CD4-positive, alpha-beta memory T cell (primary cell): Measurements from ENCODE around the gene DCHS2. TPM values are rescaled to one million over a fixed set of nuclear protein-coding genes. Genes with fewer than 3 reads are reported as not detected.

Source experiments
- CTCF ChIA-PET: fragments of 350-600 bp; sonication (Branson Sonifier 250); formaldehyde crosslinking; loops from one replicate; lab custom pipeline; 2021; ENCODE audit warnings: inconsistent platforms; ENCODE audit not compliant: partially characterized antibody; lab: Charles Lee
- POLR2A ChIA-PET: fragments of 350-600 bp; sonication (Branson Sonifier 250); formaldehyde crosslinking; loops from one replicate; lab custom pipeline; 2021; ENCODE audit not compliant: partially characterized antibody; lab: Charles Lee
- DNase-seq, 5 donors: peaks; one replicate each; pipeline versions ENCODE4 v3.0.0 to v3.0.0-alpha.2; 2020 to 2022; ENCODE audit warnings: mixed read lengths in 1 of 5
- H3K27ac ChIP-seq: one replicate; pipeline ENCODE4 v1.7.0; 2013; ENCODE audit warnings: low read depth, low read length
- H3K27me3 ChIP-seq: 2 replicates; pipeline ENCODE4 v1.7.0; 2013; ENCODE audit warnings: mild to moderate bottlenecking, low read length, moderate library complexity; ENCODE audit not compliant: insufficient read depth
- H3K36me3 ChIP-seq: 2 replicates; pipeline ENCODE4 v1.7.0; 2013; ENCODE audit warnings: mild to moderate bottlenecking, low read length, moderate library complexity; ENCODE audit not compliant: insufficient read depth
- H3K4me1 ChIP-seq: 2 replicates; pipeline ENCODE4 v1.7.0; 2013; ENCODE audit warnings: mild to moderate bottlenecking, low read length, moderate library complexity; ENCODE audit not compliant: insufficient read depth
- H3K4me3 ChIP-seq, 2 donors: one replicate each; pipeline ENCODE4 v1.7.0; 2013; ENCODE audit warnings: low read length in 2 of 2, mild to moderate bottlenecking in 1 of 2
- H3K9me3 ChIP-seq, 2 donors: one replicate each; pipeline ENCODE4 v1.7.0; 2013; ENCODE audit warnings: low read length in 2 of 2, control low read depth in 1 of 2; ENCODE audit not compliant: control insufficient read depth in 1 of 2
- H3K27ac Mint-ChIP-seq, 7 donors: one replicate each; pipeline ENCODE4 v1.8.0; 2020 to 2021; ENCODE audit warnings: mixed read lengths in 7 of 7, mild to moderate bottlenecking in 6 of 7, inconsistent platforms in 3 of 7, moderate library complexity in 3 of 7
- H3K27me3 Mint-ChIP-seq, 2 donors: one replicate each; pipeline ENCODE4 v1.8.0; 2020 to 2021; ENCODE audit warnings: mixed read lengths in 2 of 2
- H3K36me3 Mint-ChIP-seq, 2 donors: one replicate each; pipeline ENCODE4 v1.8.0; 2020 to 2021; ENCODE audit warnings: mixed read lengths in 2 of 2, inconsistent platforms in 1 of 2, mild to moderate bottlenecking in 1 of 2
- H3K4me1 Mint-ChIP-seq, 4 donors: one replicate each; pipeline ENCODE4 v1.8.0; 2020 to 2021; ENCODE audit warnings: mixed read lengths in 4 of 4, mild to moderate bottlenecking in 1 of 4
- H3K4me3 Mint-ChIP-seq, 8 donors: one replicate each; pipeline ENCODE4 v1.8.0; 2020 to 2021; ENCODE audit warnings: mixed read lengths in 8 of 8, mild to moderate bottlenecking in 7 of 8, moderate library complexity in 6 of 8, inconsistent platforms in 3 of 8
- H3K9me3 Mint-ChIP-seq, 8 donors: one replicate each; pipeline ENCODE4 v1.8.0; 2020 to 2021; ENCODE audit warnings: mixed read lengths in 8 of 8, mild to moderate bottlenecking in 5 of 8, inconsistent platforms in 3 of 8, moderate library complexity in 1 of 8
- intact Hi-C: fragments of 100-400 bp; cut with micrococcal nuclease; formaldehyde crosslinking; loops from one replicate; pipeline ENCODE4 v1.15.1; 2023
- polyA plus RNA-seq, 2 donors: library from polyadenylated mRNA; unstranded; fragments of 300-500 nt; fragmentation: Illumina TruSeq; gene quantifications; one replicate each; pipeline ENCODE4 v1.2.3, GENCODE V29; 2021
- total RNA-seq, 2 experiments: library from RNA; stranded (reverse); gene quantifications; one replicate each; pipeline ENCODE4 v1.2.3, GENCODE V29; 2021

Gene DCHS2
- total and polyA plus RNA-seq, 4 experiments from 2014 or later, result 0.14 to 0.33 (median 0.17) TPM; not detected in 1

DNA sequence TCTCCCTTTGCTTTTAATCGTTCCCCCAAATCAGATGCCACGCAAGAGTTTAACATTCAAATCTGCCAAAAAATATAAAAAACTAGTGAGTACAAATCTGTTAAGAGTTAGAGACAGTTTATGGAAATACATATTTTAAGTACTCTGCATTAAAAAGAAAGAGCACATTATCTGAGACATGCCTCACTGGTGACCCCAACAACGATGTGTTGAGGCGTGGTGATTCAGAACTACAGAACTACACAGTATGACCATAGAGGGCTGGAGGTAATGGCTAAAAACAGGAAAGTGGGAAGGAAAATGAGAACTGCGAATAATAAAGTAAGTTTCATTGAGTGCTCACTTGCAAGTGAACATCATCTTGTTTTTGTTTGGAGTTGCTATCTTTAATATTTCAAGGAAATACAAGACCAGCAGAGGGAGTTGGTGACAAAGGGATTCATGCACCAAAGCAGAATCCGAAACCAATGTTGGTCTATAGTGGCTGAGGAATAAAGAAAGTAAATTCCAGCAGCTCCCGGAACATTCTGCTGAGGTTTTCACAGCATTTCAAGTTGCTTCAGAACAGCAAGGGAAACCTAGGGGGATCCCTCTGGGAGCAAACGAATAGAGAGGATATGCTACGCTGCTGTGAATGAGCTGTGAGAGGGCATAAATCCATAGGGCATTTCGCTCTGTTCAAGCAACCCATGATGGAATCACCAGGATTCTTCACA, 92.2 kb downstream of the DCHS2 start:
- intact Hi-C loops, result no loop called here
- no peak overlapping the region for H3K27ac ChIP-seq
- H3K36me3 Mint-ChIP-seq, result no peaks in the 10 kb centered on the region
- H3K9me3 ChIP-seq, result no peaks in the 10 kb centered on the region
- no peak overlapping the region for H3K4me3 Mint-ChIP-seq
- CTCF ChIA-PET, result no interaction called here
- H3K4me1 Mint-ChIP-seq, result peaks cover 0 to 1% (median 0%) of the 10 kb centered on the region in 4 donors
- DNase-seq, result no peak
- H3K27me3 Mint-ChIP-seq, result peaks cover 1 to 2% of the 10 kb centered on the region in 2 donors
- H3K4me1 ChIP-seq, result no peaks in the 10 kb centered on the region
- H3K9me3 Mint-ChIP-seq, result peaks cover 0 to 5% (median 0%) of the 10 kb centered on the region in 8 donors
- H3K36me3 ChIP-seq, result no peaks in the 10 kb centered on the region
- H3K27ac Mint-ChIP-seq, result no peak overlapping the region
- H3K27me3 ChIP-seq, result no peaks in the 10 kb centered on the region
- POLR2A ChIA-PET, result no interaction called here
- no peak overlapping the region for H3K4me3 ChIP-seq

DNA sequence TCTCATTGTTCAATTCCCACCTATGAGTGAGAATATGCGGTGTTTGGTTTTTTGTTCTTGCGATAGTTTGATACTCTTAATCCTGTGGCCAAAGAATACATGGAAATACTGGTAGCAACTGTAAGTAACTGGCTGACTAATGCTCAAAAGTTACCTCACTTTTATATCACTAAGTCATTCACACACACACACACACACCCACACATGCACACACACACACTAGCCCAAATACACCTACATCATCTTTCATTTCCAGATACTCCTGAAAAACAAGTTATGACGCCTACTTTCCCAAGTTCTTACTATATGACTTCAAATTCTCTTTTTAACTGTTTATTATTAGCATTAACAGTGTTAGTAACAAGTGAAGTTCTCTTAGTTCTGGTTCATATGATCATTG, 101.3 kb downstream of the DCHS2 start:
- no peaks in the 10 kb centered on the region for H3K27me3 ChIP-seq
- no peak overlapping the region for H3K27ac ChIP-seq
- no peaks in the 10 kb centered on the region for H3K36me3 Mint-ChIP-seq
- H3K4me3 Mint-ChIP-seq, result no peak overlapping the region
- no peaks in the 10 kb centered on the region for H3K9me3 ChIP-seq
- H3K4me1 ChIP-seq, result no peaks in the 10 kb centered on the region
- intact Hi-C loops, result no loop called here
- H3K4me1 Mint-ChIP-seq, result no peaks in the 10 kb centered on the region
- peaks cover 5 to 13% of the 10 kb centered on the region in 2 donors for H3K27me3 Mint-ChIP-seq
- ChIA-PET CTCF (no interaction called here), POLR2A (no interaction called here)
- H3K4me3 ChIP-seq, result no peak overlapping the region
- H3K9me3 Mint-ChIP-seq, result peaks cover 0 to 7% (median 2%) of the 10 kb centered on the region in 8 donors
- no peak overlapping the region for H3K27ac Mint-ChIP-seq
- no peak for DNase-seq
- no peaks in the 10 kb centered on the region for H3K36me3 ChIP-seq

DNA sequence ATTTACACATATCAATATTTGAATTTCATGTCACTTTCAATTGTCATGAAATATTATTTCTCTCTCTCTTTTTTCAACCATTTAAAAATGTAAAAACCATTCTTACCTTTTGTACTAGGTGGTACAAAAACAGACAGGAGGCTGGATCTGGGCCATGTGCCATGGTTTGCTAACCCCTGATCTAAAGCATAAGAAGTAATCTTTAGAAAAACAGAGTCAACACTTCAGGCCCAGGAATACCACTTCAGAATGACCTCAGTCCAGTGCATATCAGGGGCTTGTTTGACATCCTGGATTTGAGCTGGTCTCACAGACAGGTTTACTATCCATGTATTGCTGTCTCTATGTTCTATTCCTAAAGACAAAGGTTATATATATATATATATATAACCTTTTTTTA, 102.5 kb downstream of the DCHS2 start:
- H3K36me3 Mint-ChIP-seq, result no peaks in the 10 kb centered on the region
- no peaks in the 10 kb centered on the region for H3K4me1 ChIP-seq
- no peaks in the 10 kb centered on the region for H3K4me1 Mint-ChIP-seq
- peaks cover 5 to 12% of the 10 kb centered on the region in 2 donors for H3K27me3 Mint-ChIP-seq
- CTCF ChIA-PET, result no interaction called here
- H3K27ac ChIP-seq, result no peak overlapping the region
- no peak overlapping the region for H3K4me3 ChIP-seq
- H3K36me3 ChIP-seq, result no peaks in the 10 kb centered on the region
- H3K9me3 ChIP-seq, result no peaks in the 10 kb centered on the region
- peaks cover 0 to 10% (median 2%) of the 10 kb centered on the region in 8 donors for H3K9me3 Mint-ChIP-seq
- POLR2A ChIA-PET, result no interaction called here
- intact Hi-C loops, result no loop called here
- no peaks in the 10 kb centered on the region for H3K27me3 ChIP-seq
- H3K27ac Mint-ChIP-seq, result no peak overlapping the region
- H3K4me3 Mint-ChIP-seq, result no peak overlapping the region
- DNase-seq, result no peak

DNA sequence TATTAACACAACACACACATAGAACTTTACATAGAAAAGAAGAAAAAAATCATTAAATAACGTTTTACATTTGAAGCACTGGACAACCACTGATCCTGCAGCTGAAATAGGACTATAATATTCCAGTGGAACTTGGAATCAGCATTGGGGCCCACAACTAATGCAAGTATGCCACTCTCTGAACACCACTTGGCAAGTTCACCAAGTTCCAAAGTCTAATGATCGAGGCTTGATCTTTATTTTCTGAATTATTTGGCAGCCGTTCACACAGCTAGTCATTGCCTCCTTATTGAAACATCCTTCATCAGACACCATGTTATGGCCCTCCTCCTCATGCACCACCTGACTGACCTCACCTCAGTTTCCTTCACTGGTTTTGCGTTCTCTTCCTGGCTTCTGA, 107.6 kb downstream of the DCHS2 start:
- POLR2A ChIA-PET, result no interaction called here
- no peaks in the 10 kb centered on the region for H3K36me3 Mint-ChIP-seq

DNA sequence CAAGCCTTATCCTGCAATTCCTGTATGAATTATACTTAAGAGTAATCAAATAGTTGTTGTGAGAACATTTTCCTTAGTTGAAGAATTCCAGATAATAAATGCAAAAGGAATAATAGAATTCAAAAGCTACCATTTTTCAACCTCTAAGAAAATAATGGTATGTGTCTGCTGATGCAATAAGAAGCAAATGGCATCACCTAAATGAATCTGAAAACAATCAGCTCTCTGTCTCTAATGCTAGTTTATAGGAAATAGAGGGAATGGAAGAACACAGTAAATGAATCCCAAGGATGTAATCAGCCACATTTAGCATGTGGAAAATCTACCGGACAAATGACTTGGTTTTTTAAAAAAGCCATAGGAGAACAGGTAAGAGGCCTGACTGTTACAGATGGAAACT, 115.1 kb downstream of the DCHS2 start:
- H3K9me3 ChIP-seq, result no peaks in the 10 kb centered on the region
- no peak for DNase-seq
- no peaks in the 10 kb centered on the region for H3K4me1 Mint-ChIP-seq
- no peak overlapping the region for H3K4me3 ChIP-seq
- no peak overlapping the region for H3K27ac ChIP-seq
- H3K9me3 Mint-ChIP-seq, result peaks cover 0 to 3% (median 0%) of the 10 kb centered on the region in 8 donors
- ChIA-PET CTCF (interaction anchor here (0.6 kb wide), 1 partner anchor 1154 kb away, joined by 3 read pairs; no protein-coding TSS in a partner anchor), POLR2A (no interaction called here)
- H3K27ac Mint-ChIP-seq, result no peak overlapping the region
- H3K27me3 Mint-ChIP-seq, result peaks cover 4 to 6% of the 10 kb centered on the region in 2 donors
- no peaks in the 10 kb centered on the region for H3K36me3 ChIP-seq
- H3K4me3 Mint-ChIP-seq, result no peak overlapping the region
- H3K27me3 ChIP-seq, result no peaks in the 10 kb centered on the region
- intact Hi-C loops, result no loop called here
- H3K4me1 ChIP-seq, result no peaks in the 10 kb centered on the region
- no peaks in the 10 kb centered on the region for H3K36me3 Mint-ChIP-seq

More for the DNA sequence above, 107.6 kb downstream of the DCHS2 start:
- no peaks in the 10 kb centered on the region for H3K27me3 ChIP-seq
- no peak overlapping the region for H3K27ac ChIP-seq
- H3K27me3 Mint-ChIP-seq, result peaks cover 0 to 10% of the 10 kb centered on the region in 2 donors
- DNase-seq, result no peak
- no peaks in the 10 kb centered on the region for H3K4me1 Mint-ChIP-seq
- H3K9me3 ChIP-seq, result no peaks in the 10 kb centered on the region
- H3K4me1 ChIP-seq, result no peaks in the 10 kb centered on the region
- CTCF ChIA-PET, result no interaction called here
- no peak overlapping the region for H3K4me3 Mint-ChIP-seq
- intact Hi-C loops, result no loop called here
- peaks cover 0 to 10% (median 3%) of the 10 kb centered on the region in 8 donors for H3K9me3 Mint-ChIP-seq
- H3K4me3 ChIP-seq, result no peak overlapping the region
- H3K27ac Mint-ChIP-seq, result no peak overlapping the region
- H3K36me3 ChIP-seq, result no peaks in the 10 kb centered on the region

DNA sequence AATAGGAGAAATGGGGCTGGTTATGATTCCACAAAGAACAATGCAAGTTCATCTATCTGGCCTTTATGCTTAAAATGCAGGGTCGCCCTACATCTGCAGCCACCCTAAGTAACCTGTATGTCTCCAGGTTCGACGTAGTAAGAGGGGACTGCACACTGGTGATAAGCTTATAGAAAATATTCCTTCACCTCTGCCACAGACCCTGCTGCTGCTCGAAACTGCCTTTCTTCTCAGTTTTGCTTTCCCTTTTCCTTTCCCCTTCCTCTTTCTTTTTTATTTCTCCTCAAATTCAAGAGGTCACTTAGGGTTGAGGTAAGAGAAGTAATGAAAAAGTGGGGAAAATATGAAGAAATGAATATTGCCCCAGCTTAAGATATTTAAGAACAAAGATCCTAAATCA, 123.5 kb downstream of the DCHS2 start:
- Mint-ChIP-seq H3K4me1 (no peaks in the 10 kb centered on the region), H3K27me3 (peaks cover 9 to 17% of the 10 kb centered on the region in 2 donors), H3K27ac (no peak overlapping the region), H3K9me3 (peaks cover 0 to 3% (median 0%) of the 10 kb centered on the region in 8 donors), H3K4me3 (no peak overlapping the region), H3K36me3 (no peaks in the 10 kb centered on the region)
- intact Hi-C loops, result no loop called here
- Histone ChIP-seq H3K27me3 (no peaks in the 10 kb centered on the region), H3K4me3 (no peak overlapping the region), H3K27ac (no peak overlapping the region), H3K4me1 (no peaks in the 10 kb centered on the region), H3K9me3 (no peaks in the 10 kb centered on the region), H3K36me3 (no peaks in the 10 kb centered on the region)
- POLR2A ChIA-PET, result no interaction called here
- CTCF ChIA-PET, result no interaction called here
- no peak for DNase-seq

DNA sequence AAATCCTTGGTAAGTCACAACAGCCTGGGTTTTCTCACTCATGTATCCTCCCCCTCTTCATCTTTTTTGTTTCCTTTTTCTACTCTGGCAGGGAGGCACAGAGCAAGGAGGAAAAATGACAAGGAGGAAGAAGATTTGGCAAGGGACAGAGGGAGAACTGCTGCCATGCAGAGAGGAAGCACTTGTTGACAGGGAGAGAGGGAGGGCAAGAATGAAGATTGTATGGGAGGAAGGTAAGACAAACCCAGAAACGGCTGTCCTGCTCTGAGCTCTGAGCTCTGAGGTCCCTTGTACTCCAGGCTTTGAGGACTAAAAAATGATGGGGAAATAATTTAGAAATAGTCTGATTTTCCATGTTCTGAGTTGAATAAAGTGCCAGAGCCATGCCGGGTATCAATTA, 123.9 kb downstream of the DCHS2 start:
- intact Hi-C loops, result no loop called here
- no peak overlapping the region for H3K4me3 Mint-ChIP-seq
- DNase-seq, result no peak
- CTCF ChIA-PET, result no interaction called here
- no peak overlapping the region for H3K27ac Mint-ChIP-seq
- peaks cover 0 to 3% (median 0%) of the 10 kb centered on the region in 4 donors for H3K4me1 Mint-ChIP-seq
- Histone ChIP-seq H3K36me3 (no peaks in the 10 kb centered on the region), H3K27ac (no peak overlapping the region), H3K27me3 (no peaks in the 10 kb centered on the region), H3K4me3 (no peak overlapping the region), H3K4me1 (no peaks in the 10 kb centered on the region), H3K9me3 (no peaks in the 10 kb centered on the region)
- POLR2A ChIA-PET, result no interaction called here
- peaks cover 9 to 17% of the 10 kb centered on the region in 2 donors for H3K27me3 Mint-ChIP-seq
- peaks cover 0 to 3% (median 0%) of the 10 kb centered on the region in 8 donors for H3K9me3 Mint-ChIP-seq
- H3K36me3 Mint-ChIP-seq, result no peaks in the 10 kb centered on the region
